Stimulated activated CD4-positive, alpha-beta T cell treated with anti-CD3 and anti-CD28 coated beads, Interleukin-2, amount 100 ng/mL, for 4 hours (primary cell): Measurements from ENCODE around the gene CASP5.
A peak's percentile ranks its signal among the peaks of the same experiment; 100 is the strongest.
"Not testable (repeated sequence)": the region's sequence is repeated elsewhere in the genome, so short reads cannot be mapped to it uniquely, and the experiment has no call there.

Experiments used
- DNase-seq: peaks from one replicate; pipeline ENCODE4 v3.0.0-alpha.2; 2020; ENCODE audit warnings: low read depth

CASP5 gene

GRCh38 chr11:105033343-105033742 is 10.4 kb upstream of the CASP5 start:
- no peak for DNase-seq

- no peak for DNase-seq
Observed at GRCh38 chr11:105032495-105032894, 9.5 kb upstream of the CASP5 start.

GRCh38 chr11:105027678-105028077 is 4.7 kb upstream of the CASP5 start:
- DNase-seq, result no peak

GRCh38 chr11:105024394-105024793 is 1.4 kb upstream of the CASP5 start:
- DNase-seq, result no peak

- no peak for DNase-seq
Observed at GRCh38 chr11:105022527-105022926, 441 bp downstream of the CASP5 start.

- no peak for DNase-seq
Observed at GRCh38 chr11:105007463-105007862, 15.5 kb downstream of the CASP5 start.

- DNase-seq, result no peak
Observed at GRCh38 chr11:105005451-105005845, 17.5 kb downstream of the CASP5 start.

GRCh38 chr11:105004021-105004420 is 18.9 kb downstream of the CASP5 start:
- DNase-seq, result no peak

GRCh38 chr11:105003151-105003550 is 19.8 kb downstream of the CASP5 start:
- DNase-seq, result no peak

- DNase-seq, result peak; percentile 33
Observed at GRCh38 chr11:105000797-105001196, 22.2 kb downstream of the CASP5 start.

- no peak for DNase-seq
Observed at GRCh38 chr11:105000167-105000566, 22.8 kb downstream of the CASP5 start.

- DNase-seq, result no peak
Observed at GRCh38 chr11:104999721-105000120, 23.2 kb downstream of the CASP5 start.

- no peak for DNase-seq
Observed at GRCh38 chr11:104997288-104997687, 25.7 kb downstream of the CASP5 start.

GRCh38 chr11:104995001-104995408 is 28.0 kb downstream of the CASP5 start:
- no peak for DNase-seq

GRCh38 chr11:104992781-104993180 is 30.2 kb downstream of the CASP5 start:
- DNase-seq, result no peak

GRCh38 chr11:104991994-104992393 is 31.0 kb downstream of the CASP5 start:
- DNase-seq, result no peak

- DNase-seq, result no peak
Observed at GRCh38 chr11:104984808-104985207, 38.2 kb downstream of the CASP5 start.

- no peak for DNase-seq
Observed at GRCh38 chr11:104979839-104980238, 43.1 kb downstream of the CASP5 start.

- DNase-seq, result no peak
Observed at GRCh38 chr11:104973616-104974015, 49.4 kb downstream of the CASP5 start.

- DNase-seq, result not testable (repeated sequence)
Observed at GRCh38 chr11:104972924-104973323, 50.0 kb downstream of the CASP5 start.

GRCh38 chr11:104970756-104971155 is 52.2 kb downstream of the CASP5 start:
- DNase-seq, result no peak

- no peak for DNase-seq
Observed at GRCh38 chr11:104968856-104969776, 53.9 kb downstream of the CASP5 start.

GRCh38 chr11:104968355-104968855 is 54.6 kb downstream of the CASP5 start, which contains the start of gene CASP4:
Gene CASP4 (minus strand): TSS chr11:104968574. CDS start chr11:104968525, 49 bp downstream.
- DNase-seq, result no peak
